Head of caudate nucleus (tissue), 42 donors: ENCODE results near the gene RIBC2.
"Not testable (repeated sequence)": the region's sequence is repeated elsewhere in the genome, so short reads cannot be mapped to it uniquely, and the experiment has no call there.

Experiments used
- DNase-seq, 42 donors: peaks; one replicate each; pipeline versions ENCODE4 v3.0.0 to v3.0.0-alpha.2; 2020 to 2021; ENCODE audit warnings: mixed read lengths in 7 of 42
- intact Hi-C: fragments of 100-400 bp; cut with DNase I; formaldehyde crosslinking; loops from one replicate; pipeline ENCODE4 v1.15.0; 2022

Gene RIBC2

GRCh38 chr22:45442116-45442515 lies 28.6 kb downstream of the RIBC2 start:
- no peak for DNase-seq
- intact Hi-C loops = no loop called here

- no peak for DNase-seq
- intact Hi-C loops = no loop called here
Measured at GRCh38 chr22:45444168-45444567, 30.7 kb downstream of the RIBC2 start.

GRCh38 chr22:45445031-45445710 lies 31.7 kb downstream of the RIBC2 start:
- no peak for DNase-seq
- intact Hi-C loops = no loop called here

GRCh38 chr22:45446216-45446615 lies 32.7 kb downstream of the RIBC2 start:
- intact Hi-C loops = no loop called here
- DNase-seq = no peak

- intact Hi-C loops, DNase-seq: not testable (repeated sequence)
Measured at GRCh38 chr22:45447596-45447995, 34.1 kb downstream of the RIBC2 start.

- no peak for DNase-seq
- intact Hi-C loops = no loop called here
Measured at GRCh38 chr22:45448431-45448830, 34.9 kb downstream of the RIBC2 start.

GRCh38 chr22:45449442-45449841 lies 35.9 kb downstream of the RIBC2 start:
- DNase-seq, intact Hi-C loops: not testable (repeated sequence)

GRCh38 chr22:45450101-45450785 lies 36.8 kb downstream of the RIBC2 start:
- no peak for DNase-seq
- intact Hi-C loops = no loop called here

GRCh38 chr22:45450921-45451651 lies 37.6 kb downstream of the RIBC2 start:
- DNase-seq = no peak
- intact Hi-C loops = no loop called here

GRCh38 chr22:45451972-45452371 lies 38.5 kb downstream of the RIBC2 start:
- DNase-seq = no peak
- intact Hi-C loops = no loop called here

- intact Hi-C loops = no loop called here
Measured at GRCh38 chr22:45452565-45453379, 39.3 kb downstream of the RIBC2 start.

GRCh38 chr22:45453764-45454163 lies 40.3 kb downstream of the RIBC2 start:
- DNase-seq = no peak
- intact Hi-C loops = no loop called here

More at GRCh38 chr22:45452565-45453379, 39.3 kb downstream of the RIBC2 start:
- DNase-seq = no peak

- intact Hi-C loops = no loop called here
Measured at GRCh38 chr22:45454275-45454674, 40.8 kb downstream of the RIBC2 start.

GRCh38 chr22:45455212-45455611 lies 41.7 kb downstream of the RIBC2 start:
- DNase-seq = no peak
- intact Hi-C loops = no loop called here

More at GRCh38 chr22:45454275-45454674, 40.8 kb downstream of the RIBC2 start:
- no peak for DNase-seq

- intact Hi-C loops = no loop called here
Measured at GRCh38 chr22:45455621-45456020, 42.1 kb downstream of the RIBC2 start.

GRCh38 chr22:45456811-45457210 lies 43.3 kb downstream of the RIBC2 start:
- DNase-seq = no peak
- intact Hi-C loops = no loop called here

More at GRCh38 chr22:45455621-45456020, 42.1 kb downstream of the RIBC2 start:
- DNase-seq = no peak

- intact Hi-C loops = no loop called here
- no peak for DNase-seq
Measured at GRCh38 chr22:45458532-45458931, 45.0 kb downstream of the RIBC2 start.

- intact Hi-C loops = no loop called here
Measured at GRCh38 chr22:45459235-45459634, 45.7 kb downstream of the RIBC2 start.

More at GRCh38 chr22:45459235-45459634, 45.7 kb downstream of the RIBC2 start:
- no peak for DNase-seq
